H9 (cell line): ENCODE results near the gene RNF157. TPM values are rescaled to one million over a fixed set of nuclear protein-coding genes. Genes with fewer than 3 reads are reported as not detected.

Experiments
- DNase-seq: peaks from one replicate; pipeline ENCODE4 v3.0.0-alpha.2; 2017
- H2AFZ ChIP-seq: one replicate; pipeline ENCODE4 v1.6.1; 2013; ENCODE audit warnings: mild to moderate bottlenecking, low read length, control low read depth, moderate library complexity
- H2AK5ac ChIP-seq: 2 replicates; pipeline ENCODE4 v1.6.1; 2013; ENCODE audit warnings: low read length, control low read depth, mixed read lengths; ENCODE audit not compliant: insufficient read length
- H2BK120ac ChIP-seq: one replicate; pipeline ENCODE4 v1.6.1; 2013; ENCODE audit warnings: low read depth, mild to moderate bottlenecking, low read length, control low read depth, inconsistent platforms; ENCODE audit not compliant: poor library complexity, severe bottlenecking
- H2BK12ac ChIP-seq: 2 replicates; pipeline ENCODE4 v1.6.1; 2013; ENCODE audit warnings: low read length, control low read depth, mixed read lengths, low read depth; ENCODE audit not compliant: insufficient read length
- H2BK15ac ChIP-seq: 2 replicates; pipeline ENCODE4 v1.6.1; 2013; ENCODE audit warnings: low read depth, low read length, control low read depth
- H2BK20ac ChIP-seq: one replicate; pipeline ENCODE4 v1.6.1; 2013; ENCODE audit warnings: low read depth, mild to moderate bottlenecking, low read length, control low read depth, inconsistent platforms; ENCODE audit not compliant: poor library complexity, severe bottlenecking
- H2BK5ac ChIP-seq: 2 replicates; pipeline ENCODE4 v1.6.1; 2013; ENCODE audit warnings: low read length, control low read depth, mixed read lengths; ENCODE audit not compliant: insufficient read length
- H3K14ac ChIP-seq: 2 replicates; pipeline ENCODE4 v1.6.1; 2013; ENCODE audit warnings: low read length, control low read depth; ENCODE audit not compliant: insufficient read depth
- H3K18ac ChIP-seq: 2 replicates; pipeline ENCODE4 v1.6.1; 2013; ENCODE audit warnings: low read depth, mild to moderate bottlenecking, mixed read lengths, low read length, control low read depth; ENCODE audit not compliant: insufficient read length
- H3K23ac ChIP-seq: 2 replicates; pipeline ENCODE4 v1.6.1; 2013; ENCODE audit warnings: low read length, control low read depth, mixed read lengths, low read depth; ENCODE audit not compliant: insufficient read length
- H3K23me2 ChIP-seq: 2 replicates; pipeline ENCODE4 v1.6.1; 2013; ENCODE audit warnings: low read depth, mild to moderate bottlenecking, mixed read lengths, low read length, control low read depth; ENCODE audit not compliant: insufficient read length, poor library complexity, severe bottlenecking
- H3K27ac ChIP-seq: 2 replicates; pipeline ENCODE4 v1.5.1; 2013; ENCODE audit warnings: low read length, control low read depth, mixed read lengths, low read depth; ENCODE audit not compliant: insufficient read length
- H3K27me3 ChIP-seq: 2 replicates; pipeline ENCODE4 v1.6.1; 2013; ENCODE audit warnings: low read length, control low read depth, inconsistent platforms; ENCODE audit not compliant: insufficient read depth
- H3K4ac ChIP-seq: 2 replicates; pipeline ENCODE4 v1.6.1; 2013; ENCODE audit warnings: low read depth, mild to moderate bottlenecking, control low read depth, inconsistent platforms, low read length, moderate library complexity
- H3K4me1 ChIP-seq: 2 replicates; pipeline ENCODE4 v1.6.1; 2013; ENCODE audit warnings: low read length, control low read depth, inconsistent platforms; ENCODE audit not compliant: insufficient read depth
- H3K4me2 ChIP-seq: 2 replicates; pipeline ENCODE4 v1.6.1; 2013; ENCODE audit warnings: low read length, control low read depth, mixed read lengths; ENCODE audit not compliant: insufficient read length, insufficient read depth
- H3K56ac ChIP-seq: 2 replicates; pipeline ENCODE4 v1.6.1; 2013; ENCODE audit warnings: low read depth, mild to moderate bottlenecking, mixed read lengths, low read length, control low read depth; ENCODE audit not compliant: insufficient read length
- H3K79me1 ChIP-seq: 2 replicates; pipeline ENCODE4 v1.6.1; 2013; ENCODE audit warnings: low read depth, mild to moderate bottlenecking, moderate library complexity, low read length, control low read depth, inconsistent platforms; ENCODE audit not compliant: insufficient read depth, poor library complexity, severe bottlenecking
- H3K79me2 ChIP-seq: 2 replicates; pipeline ENCODE4 v1.6.1; 2013; ENCODE audit warnings: low read length, control low read depth, inconsistent platforms; ENCODE audit not compliant: insufficient read depth
- H3K9ac ChIP-seq: 2 replicates; pipeline ENCODE4 v1.6.1; 2013; ENCODE audit warnings: low read length, control low read depth, mixed read lengths; ENCODE audit not compliant: insufficient read length; ENCODE audit errors: extremely low read depth
- H3K9me3 ChIP-seq: one replicate; pipeline ENCODE4 v1.6.1; 2013; ENCODE audit warnings: low read depth, low read length, inconsistent platforms; ENCODE audit not compliant: control insufficient read depth
- H3T11ph ChIP-seq: one replicate; pipeline ENCODE4 v1.6.1; 2013; ENCODE audit warnings: mild to moderate bottlenecking, low read length, control low read depth, inconsistent platforms
- H4K20me1 ChIP-seq: one replicate; pipeline ENCODE4 v1.6.1; 2013; ENCODE audit not compliant: control insufficient read depth, insufficient read length, insufficient read depth
- H4K5ac ChIP-seq: 2 replicates; pipeline ENCODE4 v1.6.1; 2013; ENCODE audit warnings: low read depth, mild to moderate bottlenecking, mixed read lengths, low read length, control low read depth; ENCODE audit not compliant: insufficient read length
- H4K8ac ChIP-seq: replicated peaks from 2 replicates; pipeline ENCODE4 v1.6.1; 2013; ENCODE audit warnings: low read length, control low read depth, mixed read lengths, low read depth; ENCODE audit not compliant: insufficient read length
- H4K91ac ChIP-seq: 2 replicates; pipeline ENCODE4 v1.6.1; 2013; ENCODE audit warnings: low read depth, mild to moderate bottlenecking, moderate library complexity, mixed read lengths, low read length, control low read depth; ENCODE audit not compliant: insufficient read length
- H3K27ac Mint-ChIP-seq, 3 experiments: 2 replicates in 2 of 3; 3 replicates in 1 of 3; pipeline ENCODE4 v1.8.0; 2020 to 2021; ENCODE audit warnings: mixed read lengths in 3 of 3, mild to moderate bottlenecking in 1 of 3, moderate library complexity in 1 of 3
- H3K27me3 Mint-ChIP-seq: 2 replicates; pipeline ENCODE4 v1.8.0; 2021; ENCODE audit warnings: low read depth, mild to moderate bottlenecking, moderate library complexity, mixed read lengths
- H3K36me3 Mint-ChIP-seq, 3 experiments: 2 replicates in 2 of 3; 3 replicates in 1 of 3; pipeline ENCODE4 v1.8.0; 2020 to 2021; ENCODE audit warnings: low read depth in 3 of 3, mixed read lengths in 3 of 3; ENCODE audit not compliant: insufficient read depth in 1 of 3
- H3K4me1 Mint-ChIP-seq, 2 experiments: 2 replicates each; pipeline ENCODE4 v1.8.0; 2020; ENCODE audit warnings: mixed read lengths in 2 of 2
- H3K4me3 Mint-ChIP-seq, 2 experiments: 2 replicates in 1 of 2; 3 replicates in 1 of 2; pipeline ENCODE4 v1.8.0; 2020 to 2021; ENCODE audit warnings: mild to moderate bottlenecking in 2 of 2, mixed read lengths in 2 of 2, moderate library complexity in 1 of 2
- H3K9me3 Mint-ChIP-seq, 2 experiments: 2 replicates in 1 of 2; 3 replicates in 1 of 2; pipeline ENCODE4 v1.8.0; 2020; ENCODE audit warnings: mild to moderate bottlenecking in 2 of 2, mixed read lengths in 2 of 2, moderate library complexity in 1 of 2
- WGBS: extraction: QIAGEN DNeasy Blood & Tissue Kit; methylation state at CpG from one replicate; pipeline ENCODE4 v1.1.7; 2013; ENCODE audit warnings: missing lambda C conversion rate, low lambda C conversion rate, mixed read lengths; ENCODE audit not compliant: insufficient read length; ENCODE audit errors: extremely low coverage; 5-methylcytosine and 5-hydroxymethylcytosine counted together
- total RNA-seq: library from RNA; stranded (reverse); gene quantifications from 2 replicates; pipeline ENCODE4 v1.2.1, GENCODE V29; 2021
- TF ChIP-seq, protein P1 (sequence below): fragments of 200-600 bp; sonication (generic); conservative IDR thresholded peaks from 3 replicates; pipeline ENCODE4 v1.8.0; 2021; ENCODE audit warnings: antibody characterized with exemption, mild to moderate bottlenecking

RNF157 gene
- total RNA-seq, 1 experiment from 2014 or later: 9.9 TPM

DNA sequence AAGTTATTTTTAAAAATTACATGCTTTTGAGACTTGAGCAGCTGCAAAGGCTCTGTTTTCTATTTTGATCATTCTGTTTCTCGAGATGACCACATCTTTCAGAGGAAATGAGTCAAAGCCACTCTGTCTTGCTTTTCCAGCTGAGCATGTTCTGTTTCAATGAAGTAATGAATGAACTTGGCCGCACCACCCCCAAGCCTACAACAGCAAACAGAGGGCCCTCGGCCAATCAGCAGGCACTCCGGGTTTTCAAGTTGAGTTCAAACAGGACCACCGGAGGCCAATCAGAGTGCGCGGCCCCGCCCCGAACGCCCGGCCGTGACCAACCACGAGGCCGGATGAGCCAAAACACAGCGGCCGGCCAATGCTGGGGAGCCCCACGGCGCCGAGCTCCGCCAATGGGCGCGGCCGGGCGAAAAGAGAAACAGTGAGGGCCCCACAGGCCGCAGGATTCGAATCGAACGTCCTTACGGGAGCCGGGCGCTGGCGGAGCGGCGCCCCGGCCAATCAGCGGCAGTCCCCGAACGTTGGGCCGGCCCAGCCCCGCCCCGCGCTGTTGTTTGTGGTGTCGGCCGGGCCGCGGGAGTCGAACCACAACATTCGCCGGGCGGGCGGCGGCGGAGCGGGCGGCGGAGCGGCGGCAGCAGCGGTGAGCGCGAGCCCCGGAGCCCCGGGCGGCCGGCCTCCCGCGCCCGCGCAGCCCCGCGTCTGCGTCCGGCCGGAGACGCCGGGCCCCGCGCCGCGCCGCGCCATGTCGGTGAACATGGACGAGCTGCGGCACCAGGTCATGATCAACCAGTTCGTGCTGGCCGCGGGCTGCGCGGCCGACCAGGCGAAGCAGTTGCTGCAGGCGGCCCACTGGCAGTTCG lies 24.7 kb upstream of the RNF157 start, which contains the start of gene UBALD2:
Gene UBALD2, plus strand, starts transcription at position 594 of the 869 bp plus-strand sequence. Its CDS starts 158 bp downstream, at position 752.
- H3K9me3 ChIP-seq: no peaks in the 10 kb centered on the region
- WGBS: no CpG with 5 or more reads among the region's 94 CpGs
- TF ChIP-seq, protein P1, sequence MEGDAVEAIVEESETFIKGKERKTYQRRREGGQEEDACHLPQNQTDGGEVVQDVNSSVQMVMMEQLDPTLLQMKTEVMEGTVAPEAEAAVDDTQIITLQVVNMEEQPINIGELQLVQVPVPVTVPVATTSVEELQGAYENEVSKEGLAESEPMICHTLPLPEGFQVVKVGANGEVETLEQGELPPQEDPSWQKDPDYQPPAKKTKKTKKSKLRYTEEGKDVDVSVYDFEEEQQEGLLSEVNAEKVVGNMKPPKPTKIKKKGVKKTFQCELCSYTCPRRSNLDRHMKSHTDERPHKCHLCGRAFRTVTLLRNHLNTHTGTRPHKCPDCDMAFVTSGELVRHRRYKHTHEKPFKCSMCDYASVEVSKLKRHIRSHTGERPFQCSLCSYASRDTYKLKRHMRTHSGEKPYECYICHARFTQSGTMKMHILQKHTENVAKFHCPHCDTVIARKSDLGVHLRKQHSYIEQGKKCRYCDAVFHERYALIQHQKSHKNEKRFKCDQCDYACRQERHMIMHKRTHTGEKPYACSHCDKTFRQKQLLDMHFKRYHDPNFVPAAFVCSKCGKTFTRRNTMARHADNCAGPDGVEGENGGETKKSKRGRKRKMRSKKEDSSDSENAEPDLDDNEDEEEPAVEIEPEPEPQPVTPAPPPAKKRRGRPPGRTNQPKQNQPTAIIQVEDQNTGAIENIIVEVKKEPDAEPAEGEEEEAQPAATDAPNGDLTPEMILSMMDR: no peak
- no peak within 1 kb of the TSS for H2BK15ac ChIP-seq
- H2BK20ac ChIP-seq: no peak within 1 kb of the TSS
- no peak within 1 kb of the TSS; the same call in 1 of the 2 replicates for H3K14ac ChIP-seq
- no peak within 1 kb of the TSS for H2AK5ac ChIP-seq
- no peak within 1 kb of the TSS for H3K27ac ChIP-seq
- no peak within 1 kb of the TSS for H3K4ac ChIP-seq
- no peak within 1 kb of the TSS for H2BK120ac ChIP-seq
- no peaks in the 10 kb centered on the region for H4K20me1 ChIP-seq
- peaks cover 2% of the 10 kb centered on the region; the same call in 1 of the 2 replicates for H3K79me2 ChIP-seq
- peaks cover 7% of the 10 kb centered on the region for H3K79me1 ChIP-seq
- H3K4me1 Mint-ChIP-seq: peaks cover 33 to 48% of the 10 kb centered on the region in 2 experiments
- H3T11ph ChIP-seq: no peak within 1 kb of the TSS
- no peak within 1 kb of the TSS for H4K8ac ChIP-seq
- peak within 1 kb of the TSS; percentile 76 for H3K18ac ChIP-seq
- H4K91ac ChIP-seq: no peak within 1 kb of the TSS
- no peak within 1 kb of the TSS for H2BK12ac ChIP-seq
- H3K23me2 ChIP-seq: peaks cover 4% of the 10 kb centered on the region
- peaks cover 5% of the 10 kb centered on the region for H3K4me1 ChIP-seq
- DNase-seq: peak; percentile 100
- no peaks in the 10 kb centered on the region for H3K27me3 ChIP-seq
- H3K4me3 Mint-ChIP-seq: peak within 1 kb of the TSS; percentile 77 to 87
- peak within 1 kb of the TSS in 2 of 3 experiments; percentile 70 to 77; a peak in 5 of 7 replicates for H3K27ac Mint-ChIP-seq
- no peak within 1 kb of the TSS for H2BK5ac ChIP-seq
- H3K9me3 Mint-ChIP-seq: no peaks in the 10 kb centered on the region
- peaks cover 2 to 15% (median 8%) of the 10 kb centered on the region in 3 experiments; a peak in 6 of 7 replicates for H3K36me3 Mint-ChIP-seq
- H4K5ac ChIP-seq: no peak within 1 kb of the TSS
- H3K23ac ChIP-seq: no peak within 1 kb of the TSS
- peak within 1 kb of the TSS; percentile 75 for H3K4me2 ChIP-seq
- peak within 1 kb of the TSS; percentile 76 for H3K9ac ChIP-seq
- no peaks in the 10 kb centered on the region for H3K27me3 Mint-ChIP-seq
- H3K56ac ChIP-seq: no peak within 1 kb of the TSS
- no peak within 1 kb of the TSS for H2AFZ ChIP-seq
